WTC11 (cell line): ENCODE results near the gene RIN3. TPM values are rescaled to one million over a fixed set of nuclear protein-coding genes. Genes with fewer than 3 reads are reported as not detected.

Experiments
- ATAC-seq: fragments of 200-7000 bp; cut with Tn5 transposase; 2 replicates; pipeline ENCODE4 v1.10.0; 2021; ENCODE audit warnings: mild to moderate bottlenecking, moderate library complexity
- CTCF ChIA-PET: fragments of 300-600 bp; sonication (Branson Sonifier 250); formaldehyde crosslinking; loops from one replicate; lab custom pipeline; 2021; ENCODE audit warnings: antibody characterized with exemption; lab: Charles Lee
- POLR2A ChIA-PET: fragments of 350-600 bp; sonication (Branson Sonifier 250); formaldehyde crosslinking; loops from one replicate; lab custom pipeline; 2021; ENCODE audit warnings: antibody characterized with exemption; lab: Charles Lee
- DNase-seq: peaks from one replicate; pipeline ENCODE4 v3.0.0; 2021; ENCODE audit warnings: low spot score
- H3K27ac Mint-ChIP-seq: 2 replicates; pipeline ENCODE4 v1.8.0; 2021; ENCODE audit warnings: mixed read lengths
- H3K27me3 Mint-ChIP-seq: 2 replicates; pipeline ENCODE4 v1.8.0; 2021; ENCODE audit warnings: low read depth, mild to moderate bottlenecking, moderate library complexity, mixed read lengths
- H3K36me3 Mint-ChIP-seq: 2 replicates; pipeline ENCODE4 v1.8.0; 2021; ENCODE audit warnings: mixed read lengths
- H3K4me1 Mint-ChIP-seq: 2 replicates; pipeline ENCODE4 v1.8.0; 2022; ENCODE audit warnings: mixed read lengths
- H3K4me3 Mint-ChIP-seq: 2 replicates; pipeline ENCODE4 v1.8.0; 2021; ENCODE audit warnings: mild to moderate bottlenecking, moderate library complexity, mixed read lengths
- H3K9me3 Mint-ChIP-seq: 2 replicates; pipeline ENCODE4 v1.8.0; 2021; ENCODE audit warnings: mixed read lengths
- ELF4 ChIP-seq: sonication (generic); formaldehyde crosslinking; IDR thresholded peaks from 2 replicates; pipeline ENCODE4 v1.8.1; 2022; ENCODE audit warnings: low read depth, mild to moderate bottlenecking, moderate library complexity, missing genetic modification reagents
- EMX1 ChIP-seq: fragments of 250-450 bp; sonication (Bioruptor Pico); IDR thresholded peaks from 2 replicates; pipeline ENCODE4 v1.8.0; 2021; ENCODE audit warnings: mild to moderate bottlenecking
- ETV6 ChIP-seq: sonication (generic); formaldehyde crosslinking; IDR thresholded peaks from 2 replicates; pipeline ENCODE4 v1.8.1; 2022; ENCODE audit warnings: mild to moderate bottlenecking, missing genetic modification reagents
- FOXK1 ChIP-seq: sonication (generic); formaldehyde crosslinking; IDR thresholded peaks from 2 replicates; pipeline ENCODE4 v1.8.0; 2022; ENCODE audit warnings: mild to moderate bottlenecking, moderate library complexity, missing genetic modification reagents
- MYBL2 ChIP-seq: sonication (generic); formaldehyde crosslinking; IDR thresholded peaks from 2 replicates; pipeline ENCODE4 v1.8.1; 2023; ENCODE audit warnings: mild to moderate bottlenecking, moderate library complexity, missing genetic modification reagents
- NR3C1 ChIP-seq: sonication (generic); formaldehyde crosslinking; conservative IDR thresholded peaks from 2 replicates; pipeline ENCODE4 v1.8.1; 2023; ENCODE audit warnings: low read depth, mild to moderate bottlenecking, missing genetic modification reagents
- RELA ChIP-seq: sonication (generic); formaldehyde crosslinking; IDR thresholded peaks from 2 replicates; pipeline ENCODE4 v1.8.1; 2022; ENCODE audit warnings: missing genetic modification reagents, mild to moderate bottlenecking, borderline replicate concordance
- SOX15 ChIP-seq: fragments of 250-450 bp; sonication (Bioruptor Pico); IDR thresholded peaks from 2 replicates; pipeline ENCODE4 v1.9.0; 2021; ENCODE audit warnings: mild to moderate bottlenecking
- TCF7 ChIP-seq: sonication (generic); formaldehyde crosslinking; IDR thresholded peaks from 2 replicates; pipeline ENCODE4 v1.8.0; 2022; ENCODE audit warnings: mild to moderate bottlenecking, low read depth, missing genetic modification reagents, moderate library complexity
- ZNF232 ChIP-seq: sonication (generic); formaldehyde crosslinking; IDR thresholded peaks from 2 replicates; pipeline ENCODE4 v1.8.0; 2022; ENCODE audit warnings: mild to moderate bottlenecking, missing genetic modification reagents
- ZNF396 ChIP-seq: fragments of 250-450 bp; sonication (Bioruptor Pico); IDR thresholded peaks from 2 replicates; pipeline ENCODE4 v1.8.0; 2021; ENCODE audit warnings: mild to moderate bottlenecking, moderate library complexity, borderline replicate concordance
- ZNF423 ChIP-seq: fragments of 250-450 bp; sonication (Bioruptor Pico); IDR thresholded peaks from 2 replicates; pipeline ENCODE4 v2.1.2; 2022; ENCODE audit warnings: mild to moderate bottlenecking, moderate library complexity
- total RNA-seq: library from RNA; stranded (reverse); gene quantifications from 3 replicates; pipeline ENCODE4 v1.2.3, GENCODE V29; 2021
- TF ChIP-seq, protein P1 (sequence below): fragments of 250-450 bp; sonication (Bioruptor Pico); IDR thresholded peaks from 2 replicates; pipeline ENCODE4 v1.9.0; 2021; ENCODE audit warnings: mild to moderate bottlenecking
- TF ChIP-seq, protein P2 (sequence below): fragments of 250-450 bp; sonication (Bioruptor Pico); IDR thresholded peaks from 2 replicates; pipeline ENCODE4 v1.9.0; 2021; ENCODE audit warnings: mild to moderate bottlenecking
- TF ChIP-seq, protein P3 (sequence below): sonication (generic); formaldehyde crosslinking; IDR thresholded peaks from 2 replicates; pipeline ENCODE4 v1.8.1; 2023; ENCODE audit warnings: mild to moderate bottlenecking, moderate library complexity, missing genetic modification reagents
- TF ChIP-seq, protein P4 (sequence below): sonication (generic); formaldehyde crosslinking; IDR thresholded peaks from 2 replicates; pipeline ENCODE4 v1.8.0; 2022; ENCODE audit warnings: mild to moderate bottlenecking, missing genetic modification reagents
- TF ChIP-seq, protein P5 (sequence below): sonication (generic); formaldehyde crosslinking; IDR thresholded peaks from 2 replicates; pipeline ENCODE4 v1.8.1; 2022; ENCODE audit warnings: mild to moderate bottlenecking, missing genetic modification reagents, moderate library complexity, borderline replicate concordance
- TF ChIP-seq, protein P6 (sequence below): sonication (generic); formaldehyde crosslinking; IDR thresholded peaks from 2 replicates; pipeline ENCODE4 v1.8.0; 2023; ENCODE audit warnings: mild to moderate bottlenecking, missing genetic modification reagents
- TF ChIP-seq, protein P7 (sequence below): fragments of 200-600 bp; IDR thresholded peaks from 2 replicates; pipeline ENCODE4 v1.8.0; 2022; ENCODE audit warnings: antibody characterized with exemption

RIN3 gene
- total RNA-seq, 1 experiment from 2014 or later: 3.3 TPM

DNA sequence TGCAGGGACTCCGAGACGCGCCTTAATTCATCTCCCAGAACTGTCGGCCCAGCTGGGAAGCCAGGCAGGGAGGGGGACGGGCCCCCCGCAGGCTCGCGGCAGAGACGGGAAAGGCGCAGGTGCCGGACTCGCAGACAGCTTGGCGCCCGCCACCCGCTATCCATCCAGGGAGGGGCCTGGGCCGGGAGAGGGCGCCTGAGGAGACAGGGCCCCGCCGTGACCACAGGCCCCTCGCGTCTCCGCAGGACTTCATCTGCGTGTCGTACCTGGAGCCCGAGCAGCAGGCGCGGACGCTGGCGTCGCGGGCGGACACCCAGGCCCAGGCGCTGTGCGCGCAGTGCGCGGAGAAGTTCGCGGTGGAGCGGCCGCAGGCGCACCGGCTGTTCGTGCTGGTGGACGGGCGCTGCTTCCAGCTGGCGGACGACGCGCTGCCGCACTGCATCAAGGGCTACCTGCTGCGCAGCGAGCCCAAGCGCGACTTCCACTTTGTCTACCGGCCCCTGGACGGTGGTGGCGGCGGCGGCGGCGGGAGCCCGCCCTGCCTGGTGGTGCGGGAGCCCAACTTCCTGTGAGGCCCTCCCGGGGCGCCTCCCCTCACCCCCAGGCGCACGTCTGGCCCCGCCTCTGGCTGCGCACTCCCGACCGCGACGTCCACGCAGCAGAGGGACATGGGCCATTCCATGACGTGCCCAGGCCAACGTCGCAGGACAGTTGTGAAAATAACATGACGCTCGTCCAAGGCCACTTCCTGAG, 174.3 kb downstream of the RIN3 start (continued):
- TF ChIP-seq, protein P1, sequence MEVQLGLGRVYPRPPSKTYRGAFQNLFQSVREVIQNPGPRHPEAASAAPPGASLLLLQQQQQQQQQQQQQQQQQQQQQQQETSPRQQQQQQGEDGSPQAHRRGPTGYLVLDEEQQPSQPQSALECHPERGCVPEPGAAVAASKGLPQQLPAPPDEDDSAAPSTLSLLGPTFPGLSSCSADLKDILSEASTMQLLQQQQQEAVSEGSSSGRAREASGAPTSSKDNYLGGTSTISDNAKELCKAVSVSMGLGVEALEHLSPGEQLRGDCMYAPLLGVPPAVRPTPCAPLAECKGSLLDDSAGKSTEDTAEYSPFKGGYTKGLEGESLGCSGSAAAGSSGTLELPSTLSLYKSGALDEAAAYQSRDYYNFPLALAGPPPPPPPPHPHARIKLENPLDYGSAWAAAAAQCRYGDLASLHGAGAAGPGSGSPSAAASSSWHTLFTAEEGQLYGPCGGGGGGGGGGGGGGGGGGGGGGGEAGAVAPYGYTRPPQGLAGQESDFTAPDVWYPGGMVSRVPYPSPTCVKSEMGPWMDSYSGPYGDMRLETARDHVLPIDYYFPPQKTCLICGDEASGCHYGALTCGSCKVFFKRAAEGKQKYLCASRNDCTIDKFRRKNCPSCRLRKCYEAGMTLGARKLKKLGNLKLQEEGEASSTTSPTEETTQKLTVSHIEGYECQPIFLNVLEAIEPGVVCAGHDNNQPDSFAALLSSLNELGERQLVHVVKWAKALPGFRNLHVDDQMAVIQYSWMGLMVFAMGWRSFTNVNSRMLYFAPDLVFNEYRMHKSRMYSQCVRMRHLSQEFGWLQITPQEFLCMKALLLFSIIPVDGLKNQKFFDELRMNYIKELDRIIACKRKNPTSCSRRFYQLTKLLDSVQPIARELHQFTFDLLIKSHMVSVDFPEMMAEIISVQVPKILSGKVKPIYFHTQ (CRISPR knock-in tag): no peak
- TF ChIP-seq, protein P2, sequence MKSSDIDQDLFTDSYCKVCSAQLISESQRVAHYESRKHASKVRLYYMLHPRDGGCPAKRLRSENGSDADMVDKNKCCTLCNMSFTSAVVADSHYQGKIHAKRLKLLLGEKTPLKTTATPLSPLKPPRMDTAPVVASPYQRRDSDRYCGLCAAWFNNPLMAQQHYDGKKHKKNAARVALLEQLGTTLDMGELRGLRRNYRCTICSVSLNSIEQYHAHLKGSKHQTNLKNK: no peak
- no peak for TF ChIP-seq ZNF396
- TF ChIP-seq MYBL2 (CRISPR knock-in tag): peak; percentile 9; the same call in 1 of the 2 replicates
- TF ChIP-seq FOXK1 (CRISPR knock-in tag): 0 out of 2 replicates have a peak, but pooled peaks have one; percentile 29
- TF ChIP-seq, protein P3, sequence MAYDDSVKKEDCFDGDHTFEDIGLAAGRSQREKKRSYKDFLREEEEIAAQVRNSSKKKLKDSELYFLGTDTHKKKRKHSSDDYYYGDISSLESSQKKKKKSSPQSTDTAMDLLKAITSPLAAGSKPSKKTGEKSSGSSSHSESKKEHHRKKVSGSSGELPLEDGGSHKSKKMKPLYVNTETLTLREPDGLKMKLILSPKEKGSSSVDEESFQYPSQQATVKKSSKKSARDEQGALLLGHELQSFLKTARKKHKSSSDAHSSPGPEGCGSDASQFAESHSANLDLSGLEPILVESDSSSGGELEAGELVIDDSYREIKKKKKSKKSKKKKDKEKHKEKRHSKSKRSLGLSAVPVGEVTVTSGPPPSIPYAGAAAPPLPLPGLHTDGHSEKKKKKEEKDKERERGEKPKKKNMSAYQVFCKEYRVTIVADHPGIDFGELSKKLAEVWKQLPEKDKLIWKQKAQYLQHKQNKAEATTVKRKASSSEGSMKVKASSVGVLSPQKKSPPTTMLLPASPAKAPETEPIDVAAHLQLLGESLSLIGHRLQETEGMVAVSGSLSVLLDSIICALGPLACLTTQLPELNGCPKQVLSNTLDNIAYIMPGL (CRISPR knock-in tag): peak; percentile 89; the same call in 1 of the 2 replicates
- TF ChIP-seq, protein P4, sequence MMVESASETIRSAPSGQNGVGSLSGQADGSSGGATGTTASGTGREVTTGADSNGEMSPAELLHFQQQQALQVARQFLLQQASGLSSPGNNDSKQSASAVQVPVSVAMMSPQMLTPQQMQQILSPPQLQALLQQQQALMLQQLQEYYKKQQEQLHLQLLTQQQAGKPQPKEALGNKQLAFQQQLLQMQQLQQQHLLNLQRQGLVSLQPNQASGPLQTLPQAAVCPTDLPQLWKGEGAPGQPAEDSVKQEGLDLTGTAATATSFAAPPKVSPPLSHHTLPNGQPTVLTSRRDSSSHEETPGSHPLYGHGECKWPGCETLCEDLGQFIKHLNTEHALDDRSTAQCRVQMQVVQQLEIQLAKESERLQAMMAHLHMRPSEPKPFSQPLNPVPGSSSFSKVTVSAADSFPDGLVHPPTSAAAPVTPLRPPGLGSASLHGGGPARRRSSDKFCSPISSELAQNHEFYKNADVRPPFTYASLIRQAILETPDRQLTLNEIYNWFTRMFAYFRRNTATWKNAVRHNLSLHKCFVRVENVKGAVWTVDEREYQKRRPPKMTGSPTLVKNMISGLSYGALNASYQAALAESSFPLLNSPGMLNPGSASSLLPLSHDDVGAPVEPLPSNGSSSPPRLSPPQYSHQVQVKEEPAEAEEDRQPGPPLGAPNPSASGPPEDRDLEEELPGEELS (CRISPR knock-in tag): peak; percentile 57; the same call in 1 of the 2 replicates
- TF ChIP-seq ZNF423 (CRISPR knock-in tag): 0 out of 2 replicates have a peak, but pooled peaks have one; percentile 19
- TF ChIP-seq ELF4 (CRISPR knock-in tag): 0 out of 2 replicates have a peak, but pooled peaks have one; percentile 34
- TF ChIP-seq, protein P5, sequence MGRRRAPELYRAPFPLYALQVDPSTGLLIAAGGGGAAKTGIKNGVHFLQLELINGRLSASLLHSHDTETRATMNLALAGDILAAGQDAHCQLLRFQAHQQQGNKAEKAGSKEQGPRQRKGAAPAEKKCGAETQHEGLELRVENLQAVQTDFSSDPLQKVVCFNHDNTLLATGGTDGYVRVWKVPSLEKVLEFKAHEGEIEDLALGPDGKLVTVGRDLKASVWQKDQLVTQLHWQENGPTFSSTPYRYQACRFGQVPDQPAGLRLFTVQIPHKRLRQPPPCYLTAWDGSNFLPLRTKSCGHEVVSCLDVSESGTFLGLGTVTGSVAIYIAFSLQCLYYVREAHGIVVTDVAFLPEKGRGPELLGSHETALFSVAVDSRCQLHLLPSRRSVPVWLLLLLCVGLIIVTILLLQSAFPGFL (CRISPR knock-in tag): no peak

DNA sequence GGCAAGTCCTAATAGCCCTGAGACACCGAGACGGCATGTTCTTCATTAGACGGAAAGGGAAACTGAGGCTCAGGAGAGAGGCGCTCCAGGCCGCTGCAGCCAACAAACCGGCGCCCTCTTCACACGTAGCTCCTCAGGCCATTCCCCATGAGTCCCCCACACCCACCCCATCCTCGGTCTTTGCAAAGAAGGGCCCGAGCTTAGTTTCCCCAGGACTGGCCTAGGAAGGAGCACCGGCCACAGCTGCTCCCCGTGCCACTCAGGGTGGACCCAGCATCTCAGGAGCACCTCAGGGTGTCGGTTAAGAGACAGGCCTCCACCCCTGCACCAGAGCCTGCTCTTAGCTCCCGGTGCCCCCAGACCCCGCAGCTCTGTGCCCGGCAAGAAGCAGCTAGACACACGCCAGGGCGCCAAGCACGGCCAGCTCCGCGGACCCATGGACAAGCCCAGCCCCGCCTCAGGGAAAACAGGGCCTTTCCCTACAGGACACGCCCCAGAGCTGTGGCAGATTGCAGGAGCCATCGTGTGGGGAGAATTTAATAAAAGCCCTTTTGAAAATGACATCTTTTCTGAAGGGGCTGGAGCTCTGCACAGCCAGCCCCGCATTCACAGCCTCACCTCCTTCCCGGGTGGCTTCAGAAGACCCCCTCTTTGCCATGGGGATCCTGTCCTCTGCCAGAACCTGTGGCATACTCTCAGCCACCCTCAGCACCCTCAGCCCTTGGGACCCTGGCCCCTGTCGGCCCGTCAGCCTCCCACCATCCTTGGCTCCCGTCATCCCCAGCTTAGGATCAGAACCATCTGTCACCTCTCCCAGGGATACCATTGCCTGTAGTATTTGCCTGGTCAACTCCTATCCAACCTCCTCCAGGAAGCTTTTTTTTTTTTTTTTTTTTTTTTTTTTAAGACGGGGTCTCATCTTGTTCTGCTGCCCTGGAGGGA, 175.1 kb downstream of the RIN3 start:
- Mint-ChIP-seq H3K27ac (no peak overlapping the region), H3K4me3 (peak overlapping the region; percentile 60)
- CTCF ChIA-PET: interaction anchor here (0.6 to 4.8 kb wide), 9 partner anchors 11 to 257 kb away, joined by 3 to 32 read pairs (median 5); partner anchors contain the start of gene GOLGA5
- no peak for TF ChIP-seq ELF4 (CRISPR knock-in tag)
- no peak for TF ChIP-seq RELA (CRISPR knock-in tag)
- TF ChIP-seq, protein P6, sequence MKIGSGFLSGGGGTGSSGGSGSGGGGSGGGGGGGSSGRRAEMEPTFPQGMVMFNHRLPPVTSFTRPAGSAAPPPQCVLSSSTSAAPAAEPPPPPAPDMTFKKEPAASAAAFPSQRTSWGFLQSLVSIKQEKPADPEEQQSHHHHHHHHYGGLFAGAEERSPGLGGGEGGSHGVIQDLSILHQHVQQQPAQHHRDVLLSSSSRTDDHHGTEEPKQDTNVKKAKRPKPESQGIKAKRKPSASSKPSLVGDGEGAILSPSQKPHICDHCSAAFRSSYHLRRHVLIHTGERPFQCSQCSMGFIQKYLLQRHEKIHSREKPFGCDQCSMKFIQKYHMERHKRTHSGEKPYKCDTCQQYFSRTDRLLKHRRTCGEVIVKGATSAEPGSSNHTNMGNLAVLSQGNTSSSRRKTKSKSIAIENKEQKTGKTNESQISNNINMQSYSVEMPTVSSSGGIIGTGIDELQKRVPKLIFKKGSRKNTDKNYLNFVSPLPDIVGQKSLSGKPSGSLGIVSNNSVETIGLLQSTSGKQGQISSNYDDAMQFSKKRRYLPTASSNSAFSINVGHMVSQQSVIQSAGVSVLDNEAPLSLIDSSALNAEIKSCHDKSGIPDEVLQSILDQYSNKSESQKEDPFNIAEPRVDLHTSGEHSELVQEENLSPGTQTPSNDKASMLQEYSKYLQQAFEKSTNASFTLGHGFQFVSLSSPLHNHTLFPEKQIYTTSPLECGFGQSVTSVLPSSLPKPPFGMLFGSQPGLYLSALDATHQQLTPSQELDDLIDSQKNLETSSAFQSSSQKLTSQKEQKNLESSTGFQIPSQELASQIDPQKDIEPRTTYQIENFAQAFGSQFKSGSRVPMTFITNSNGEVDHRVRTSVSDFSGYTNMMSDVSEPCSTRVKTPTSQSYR (CRISPR knock-in tag): no peak
- TF ChIP-seq ZNF232 (CRISPR knock-in tag): no peak
- TF ChIP-seq EMX1: no peak
- no peak for TF ChIP-seq SOX15 (CRISPR knock-in tag)
- TF ChIP-seq FOXK1 (CRISPR knock-in tag): no peak
- no peak for TF ChIP-seq ETV6 (CRISPR knock-in tag)
- TF ChIP-seq ZNF423 (CRISPR knock-in tag): no peak
- TF ChIP-seq, protein P7, sequence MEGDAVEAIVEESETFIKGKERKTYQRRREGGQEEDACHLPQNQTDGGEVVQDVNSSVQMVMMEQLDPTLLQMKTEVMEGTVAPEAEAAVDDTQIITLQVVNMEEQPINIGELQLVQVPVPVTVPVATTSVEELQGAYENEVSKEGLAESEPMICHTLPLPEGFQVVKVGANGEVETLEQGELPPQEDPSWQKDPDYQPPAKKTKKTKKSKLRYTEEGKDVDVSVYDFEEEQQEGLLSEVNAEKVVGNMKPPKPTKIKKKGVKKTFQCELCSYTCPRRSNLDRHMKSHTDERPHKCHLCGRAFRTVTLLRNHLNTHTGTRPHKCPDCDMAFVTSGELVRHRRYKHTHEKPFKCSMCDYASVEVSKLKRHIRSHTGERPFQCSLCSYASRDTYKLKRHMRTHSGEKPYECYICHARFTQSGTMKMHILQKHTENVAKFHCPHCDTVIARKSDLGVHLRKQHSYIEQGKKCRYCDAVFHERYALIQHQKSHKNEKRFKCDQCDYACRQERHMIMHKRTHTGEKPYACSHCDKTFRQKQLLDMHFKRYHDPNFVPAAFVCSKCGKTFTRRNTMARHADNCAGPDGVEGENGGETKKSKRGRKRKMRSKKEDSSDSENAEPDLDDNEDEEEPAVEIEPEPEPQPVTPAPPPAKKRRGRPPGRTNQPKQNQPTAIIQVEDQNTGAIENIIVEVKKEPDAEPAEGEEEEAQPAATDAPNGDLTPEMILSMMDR: no peak
- no peak for TF ChIP-seq TCF7
- TF ChIP-seq NR3C1 (CRISPR knock-in tag): no peak

More for the DNA sequence above, 175.1 kb downstream of the RIN3 start:
- DNase-seq (no peak), ATAC-seq (no peak)
- no peaks in the 10 kb centered on the region for H3K9me3 Mint-ChIP-seq
- POLR2A ChIA-PET: interaction anchor here (0.6 kb wide), 1 partner anchor 10 kb away, joined by 3 read pairs; no protein-coding TSS in a partner anchor
- H3K27me3 Mint-ChIP-seq: peaks cover 25% of the 10 kb centered on the region
- H3K36me3 Mint-ChIP-seq: no peaks in the 10 kb centered on the region
- no peaks in the 10 kb centered on the region for H3K4me1 Mint-ChIP-seq
